ENCODE results near the gene RGSL1. TPM values are rescaled to one million over a fixed set of nuclear protein-coding genes. Genes with fewer than 3 reads are reported as not detected.

RGSL1 gene
- total and polyA plus RNA-seq, 9 of the 15 experiments (the other 6 are each of a cell fraction or from before 2014, with no cell fraction given) = 0.03 TPM; not detected in 8

- 0 out of 4 replicates have a peak, but pooled peaks of 1 of the 2 experiments have one; percentile 75 for TF ChIP-seq TEAD1 (CRISPR knock-in tag; IDR thresholded peaks at IDR 0.05)
- TF ChIP-seq KLF10 (CRISPR knock-in tag; IDR thresholded peaks at IDR 0.05) = no peak
- no peak for TF ChIP-seq ELK3 (CRISPR knock-in tag; IDR thresholded peaks at IDR 0.05)
- no peak for TF ChIP-seq ID3 (CRISPR knock-in tag; IDR thresholded peaks at IDR 0.05)
- no peak for TF ChIP-seq ID3 (tag; IDR thresholded peaks at IDR 0.05)
- TF ChIP-seq HDAC3 (IDR thresholded peaks at IDR 0.05; ENCODE audit: borderline replicate concordance, partially characterized antibody) = no peak
- TF ChIP-seq BRD9 (IDR thresholded peaks at IDR 0.05; ENCODE audit: low read depth, partially characterized antibody) = no peak
- peak; percentile 64 for TF ChIP-seq NFYB (IDR thresholded peaks at IDR 0.05; ENCODE audit: extremely low read depth, insufficient read length)
- no peak for TF ChIP-seq PCBP1 (IDR thresholded peaks at IDR 0.05; ENCODE audit: low read depth, low read length, poor library complexity, severe bottlenecking)
- no peak for TF ChIP-seq HOXB6 (CRISPR knock-in tag; IDR thresholded peaks at IDR 0.05; ENCODE audit: borderline replicate concordance)
- TF ChIP-seq SMAD1 (IDR thresholded peaks at IDR 0.05; ENCODE audit: low read depth, low read length, partially characterized antibody) = no peak
- TF ChIP-seq ZFP91 (CRISPR knock-in tag; IDR thresholded peaks at IDR 0.05) = peak; percentile 89
- TF ChIP-seq ZNF507 (tag; conservative IDR thresholded peaks at IDR 0.05) = no peak
- TF ChIP-seq HOMEZ (CRISPR knock-in tag; IDR thresholded peaks at IDR 0.05) = no peak
- TF ChIP-seq POLR3A (IDR thresholded peaks at IDR 0.05; ENCODE audit: borderline replicate concordance, extremely low read depth, insufficient read depth, insufficient read length) = no peak
- TF ChIP-seq NEUROD1 (IDR thresholded peaks at IDR 0.05; ENCODE audit: borderline replicate concordance, low read depth, low read length, partially characterized antibody) = no peak
- no peak for TF ChIP-seq SRSF9 (IDR thresholded peaks at IDR 0.05; ENCODE audit: borderline replicate concordance, low read depth, low read length)
- peak; percentile 59 for TF ChIP-seq CXXC5 (CRISPR knock-in tag; IDR thresholded peaks at IDR 0.05)
- TF ChIP-seq ZNF551 (CRISPR knock-in tag; IDR thresholded peaks at IDR 0.05) = no peak
- TF ChIP-seq ZNF174 (CRISPR knock-in tag; IDR thresholded peaks at IDR 0.05) = no peak
- no peak for TF ChIP-seq MLX (CRISPR knock-in tag; conservative IDR thresholded peaks at IDR 0.05)
These were observed 154.5 kb downstream of the RGSL1 start, which contains the start of gene RGS16 (continued) for GRCh38 chr1:182604175-182605164.
